Smooth muscle cell (in vitro differentiated cells): ENCODE data around the gene TES. TPM values are rescaled to one million over a fixed set of nuclear protein-coding genes. Genes with fewer than 3 reads are reported as not detected.

Experiments
- DNase-seq: peaks from one replicate; lab custom pipeline; 2025; ENCODE audit not compliant: unreplicated experiment; lab: John Stamatoyannopoulos, UW
- H2AFZ ChIP-seq: fragments of 200-600 bp; sonication (generic); 2 replicates; pipeline ENCODE4 v1.6.0; 2016; ENCODE audit warnings: antibody characterized with exemption, low read depth, mild to moderate bottlenecking
- H3F3A ChIP-seq: fragments of 200-600 bp; sonication (generic); 2 replicates; pipeline ENCODE4 v1.6.0; 2017; ENCODE audit warnings: antibody characterized with exemption, low read depth
- H3K27ac ChIP-seq: fragments of 200-600 bp; sonication (generic); 2 replicates; pipeline ENCODE4 v1.5.1; 2016; ENCODE audit warnings: low read depth, mild to moderate bottlenecking
- H3K27me3 ChIP-seq: fragments of 200-600 bp; sonication (generic); 2 replicates; pipeline ENCODE4 v1.6.1; 2016; ENCODE audit warnings: low read depth, mild to moderate bottlenecking
- H3K36me3 ChIP-seq: fragments of 200-600 bp; sonication (generic); 2 replicates; pipeline ENCODE4 v1.5.1; 2016; ENCODE audit warnings: low read depth
- H3K4me1 ChIP-seq: fragments of 200-600 bp; sonication (generic); 2 replicates; pipeline ENCODE4 v1.5.1; 2016; ENCODE audit warnings: low read depth
- H3K4me2 ChIP-seq: fragments of 200-600 bp; sonication (generic); 2 replicates; pipeline ENCODE4 v1.6.0; 2016; ENCODE audit warnings: mild to moderate bottlenecking
- H3K4me3 ChIP-seq: fragments of 200-600 bp; sonication (generic); 2 replicates; pipeline ENCODE4 v1.5.1; 2016; ENCODE audit warnings: mild to moderate bottlenecking
- H3K79me2 ChIP-seq: fragments of 200-600 bp; sonication (generic); 2 replicates; pipeline ENCODE4 v1.6.0; 2016; ENCODE audit warnings: low read depth, mild to moderate bottlenecking
- H3K9ac ChIP-seq: fragments of 200-600 bp; sonication (generic); 2 replicates; pipeline ENCODE4 v1.6.0; 2016; ENCODE audit warnings: low read depth
- H3K9me3 ChIP-seq: fragments of 200-600 bp; sonication (generic); replicated peaks from 2 replicates; pipeline ENCODE4 v1.5.1; 2016; ENCODE audit warnings: low read depth
- H4K20me1 ChIP-seq: fragments of 200-600 bp; sonication (generic); 2 replicates; pipeline ENCODE4 v1.6.0; 2016; ENCODE audit warnings: low read depth
- CTCF ChIP-seq: fragments of 200-600 bp; sonication (generic); IDR thresholded peaks from 2 replicates; pipeline ENCODE4 v1.5.1; 2017; ENCODE audit warnings: borderline replicate concordance, mild to moderate bottlenecking, antibody characterized with exemption; ENCODE audit not compliant: insufficient read depth, poor library complexity, severe bottlenecking
- WGBS: methylation state at CpG from one replicate; pipeline ENCODE4 v1.1.7; 2016; ENCODE audit warnings: low lambda C conversion rate; 5-methylcytosine and 5-hydroxymethylcytosine counted together
- polyA plus RNA-seq: library from polyadenylated mRNA; unstranded; fragments of >200 nt; fragmentation: Nextera tagmentation; extraction: Ambion mirVana; gene quantifications from 2 replicates; pipeline ENCODE4 v1.2.1, GENCODE V29; 2016
- total RNA-seq: library from RNA; depleted of rRNA; stranded (reverse); fragments of >200 nt; gene quantifications from 2 replicates; pipeline ENCODE4 v1.2.3, GENCODE V29; 2014

The TES gene
- total and polyA plus RNA-seq, 2 experiments from 2014 or later, result 74.6 to 149 TPM

DNA sequence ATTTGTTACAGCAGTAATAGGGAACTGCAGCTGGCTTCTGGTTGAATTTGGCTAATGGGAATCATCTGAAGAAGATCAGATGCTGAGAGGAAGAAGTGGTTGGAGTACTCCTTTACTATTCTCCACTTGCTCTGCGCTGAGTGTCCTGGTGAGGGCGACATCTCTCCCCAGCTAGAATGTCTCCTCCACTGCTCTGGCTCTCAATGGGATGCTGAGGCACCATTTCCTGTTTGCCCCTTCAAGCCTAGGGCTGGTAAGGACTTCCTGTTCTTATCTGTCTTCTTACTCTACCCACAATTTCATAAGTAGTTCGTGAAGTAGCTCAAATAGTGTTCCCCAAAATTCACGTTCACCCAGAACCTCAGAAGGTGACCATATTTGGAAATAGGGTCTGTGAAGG is 43.2 kb upstream of the TES start:
- no peak for TF ChIP-seq CTCF
- WGBS, result 93% methylated on average over 4 of the region's 4 CpGs
- Histone ChIP-seq H3K4me3 (no peak overlapping the region), H3K9me3 (no peaks in the 10 kb centered on the region), H3K9ac (no peak overlapping the region), H3K27ac (no peak overlapping the region), H4K20me1 (no peaks in the 10 kb centered on the region), H3K36me3 (no peaks in the 10 kb centered on the region), H3K27me3 (no peaks in the 10 kb centered on the region), H3F3A (no peaks in the 10 kb centered on the region), H3K4me2 (no peak overlapping the region), H3K4me1 (no peaks in the 10 kb centered on the region), H3K79me2 (no peaks in the 10 kb centered on the region), H2AFZ (no peak overlapping the region)
- DNase-seq, result no peak

- Histone ChIP-seq H3F3A (no peaks in the 10 kb centered on the region), H3K27me3 (no peaks in the 10 kb centered on the region), H3K79me2 (no peaks in the 10 kb centered on the region), H3K4me1 (peaks cover 3% of the 10 kb centered on the region), H3K9ac (no peak overlapping the region), H3K4me3 (no peak overlapping the region), H3K36me3 (no peaks in the 10 kb centered on the region), H3K4me2 (no peak overlapping the region), H2AFZ (peak overlapping the region; percentile 17), H4K20me1 (no peaks in the 10 kb centered on the region), H3K9me3 (no peaks in the 10 kb centered on the region), H3K27ac (no peak overlapping the region)
- no peak for TF ChIP-seq CTCF
- 77% methylated on average over 1 of the region's 1 CpG for WGBS
- DNase-seq, result no peak
These were observed 41.3 kb upstream of the TES start for GRCh38 chr7:116169060-116169459.

DNA sequence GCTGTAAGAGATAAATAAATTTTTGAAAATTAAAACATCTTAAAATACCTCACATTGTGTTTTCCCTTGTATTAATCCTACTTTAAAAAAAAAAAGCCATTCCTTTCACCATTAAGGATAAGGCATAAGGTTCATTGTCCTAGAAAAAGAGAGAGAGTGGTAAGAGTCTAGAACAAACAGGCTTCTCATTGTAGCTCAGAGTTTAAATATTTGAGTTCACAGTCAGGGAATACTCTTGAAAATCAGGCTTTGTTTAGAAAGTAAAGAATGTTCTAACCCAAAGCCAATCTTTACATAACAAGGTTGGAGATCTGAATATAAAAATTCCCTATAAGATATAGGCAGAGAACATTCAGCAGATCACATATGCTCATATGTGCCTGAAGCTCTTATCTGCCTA is 40.2 kb upstream of the TES start:
- H3K27me3 ChIP-seq, result no peaks in the 10 kb centered on the region
- no peaks in the 10 kb centered on the region for H3K79me2 ChIP-seq
- no peak overlapping the region for H3K9ac ChIP-seq
- H3K4me3 ChIP-seq, result no peak overlapping the region
- H3F3A ChIP-seq, result no peaks in the 10 kb centered on the region
- TF ChIP-seq CTCF, result no peak
- H3K36me3 ChIP-seq, result no peaks in the 10 kb centered on the region
- no peak overlapping the region for H2AFZ ChIP-seq
- DNase-seq, result no peak
- H3K4me2 ChIP-seq, result no peak overlapping the region
- H3K9me3 ChIP-seq, result no peaks in the 10 kb centered on the region
- no peak overlapping the region for H3K27ac ChIP-seq
- peaks cover 3% of the 10 kb centered on the region for H3K4me1 ChIP-seq
- H4K20me1 ChIP-seq, result no peaks in the 10 kb centered on the region

DNA sequence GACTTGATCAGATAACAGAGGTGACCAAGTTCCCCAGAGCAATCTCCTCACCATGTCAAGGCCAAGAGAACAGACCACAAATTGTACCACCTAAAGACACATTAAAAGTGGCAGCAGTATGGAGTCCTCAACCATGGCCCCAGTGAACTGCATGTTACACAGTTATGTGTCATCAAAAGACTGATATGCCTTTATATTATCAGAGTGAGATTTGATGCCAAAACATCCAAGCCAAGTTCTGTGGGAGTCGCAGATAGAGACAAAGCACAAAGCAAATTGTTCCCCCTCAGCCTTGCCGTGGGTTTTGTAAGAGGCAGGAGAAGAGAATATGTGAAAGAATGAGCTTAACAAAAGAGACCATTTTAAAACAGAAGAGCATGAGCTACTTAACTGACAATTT is 39.2 kb upstream of the TES start:
- 70% methylated on average over 2 of the region's 2 CpGs for WGBS
- Histone ChIP-seq H3K79me2 (no peaks in the 10 kb centered on the region), H2AFZ (no peak overlapping the region), H3K4me3 (no peak overlapping the region), H4K20me1 (no peaks in the 10 kb centered on the region), H3K9me3 (no peaks in the 10 kb centered on the region), H3K9ac (no peak overlapping the region), H3K27ac (no peak overlapping the region), H3K4me1 (peaks cover 5% of the 10 kb centered on the region), H3K27me3 (no peaks in the 10 kb centered on the region), H3K36me3 (no peaks in the 10 kb centered on the region), H3F3A (no peaks in the 10 kb centered on the region), H3K4me2 (no peak overlapping the region)
- DNase-seq, result no peak
- TF ChIP-seq CTCF, result no peak
